GM23338 (cell line): ENCODE data around the gene SLC35D1.

Source experiments
- EZH2 ChIP-seq: fragments of 200-600 bp; sonication (generic); IDR thresholded peaks from one replicate; pipeline ENCODE4 v1.8.0; 2017; ENCODE audit warnings: antibody characterized with exemption, mild to moderate bottlenecking, low read depth; ENCODE audit not compliant: unreplicated experiment
- JUNB ChIP-seq: IDR thresholded peaks from one replicate; pipeline ENCODE4 v1.6.1; 2016; ENCODE audit warnings: antibody characterized with exemption; ENCODE audit not compliant: unreplicated experiment
- NANOG ChIP-seq: IDR thresholded peaks from 2 replicates; pipeline ENCODE4 v1.6.1; 2016; ENCODE audit warnings: antibody characterized with exemption, borderline replicate concordance
- POLR2AphosphoS5 ChIP-seq: IDR thresholded peaks from 2 replicates; pipeline ENCODE4 v1.6.1; 2016; ENCODE audit warnings: antibody characterized with exemption, low read depth
- STAT1 ChIP-seq: IDR thresholded peaks from one replicate; pipeline ENCODE4 v1.6.1; 2016; ENCODE audit warnings: antibody characterized with exemption; ENCODE audit not compliant: unreplicated experiment
- ZNF114 ChIP-seq: fragments of 250-450 bp; sonication (Bioruptor Pico); IDR thresholded peaks from 2 replicates; pipeline ENCODE4 v1.5.0; 2020; ENCODE audit warnings: mild to moderate bottlenecking, moderate library complexity
- TF ChIP-seq, protein P1 (sequence below), 2 experiments: fragments of 200-600 bp in 1 of 2; sonication (generic) in 1 of 2; conservative IDR thresholded peaks; 2 replicates each; pipeline versions ENCODE4 v1.5.1 to v1.6.1; 2016 to 2017; ENCODE audit warnings: antibody characterized with exemption in 2 of 2, low read depth in 2 of 2, mild to moderate bottlenecking in 2 of 2, moderate library complexity in 1 of 2

DNA sequence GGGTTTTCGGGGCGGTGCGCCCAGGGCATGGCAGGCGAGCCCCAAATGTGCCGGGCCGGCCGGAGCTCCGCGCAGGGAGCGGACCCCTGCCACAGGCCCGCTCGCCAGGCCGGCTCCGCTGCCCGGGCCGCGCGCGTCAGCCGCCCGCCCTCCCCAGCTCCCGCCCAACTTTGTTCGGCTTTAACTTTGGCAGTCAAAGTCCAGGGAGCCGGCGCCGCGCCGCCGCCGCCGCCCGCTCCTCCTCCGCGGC is 488 bp downstream of the SLC35D1 start:
- TF ChIP-seq, protein P1, sequence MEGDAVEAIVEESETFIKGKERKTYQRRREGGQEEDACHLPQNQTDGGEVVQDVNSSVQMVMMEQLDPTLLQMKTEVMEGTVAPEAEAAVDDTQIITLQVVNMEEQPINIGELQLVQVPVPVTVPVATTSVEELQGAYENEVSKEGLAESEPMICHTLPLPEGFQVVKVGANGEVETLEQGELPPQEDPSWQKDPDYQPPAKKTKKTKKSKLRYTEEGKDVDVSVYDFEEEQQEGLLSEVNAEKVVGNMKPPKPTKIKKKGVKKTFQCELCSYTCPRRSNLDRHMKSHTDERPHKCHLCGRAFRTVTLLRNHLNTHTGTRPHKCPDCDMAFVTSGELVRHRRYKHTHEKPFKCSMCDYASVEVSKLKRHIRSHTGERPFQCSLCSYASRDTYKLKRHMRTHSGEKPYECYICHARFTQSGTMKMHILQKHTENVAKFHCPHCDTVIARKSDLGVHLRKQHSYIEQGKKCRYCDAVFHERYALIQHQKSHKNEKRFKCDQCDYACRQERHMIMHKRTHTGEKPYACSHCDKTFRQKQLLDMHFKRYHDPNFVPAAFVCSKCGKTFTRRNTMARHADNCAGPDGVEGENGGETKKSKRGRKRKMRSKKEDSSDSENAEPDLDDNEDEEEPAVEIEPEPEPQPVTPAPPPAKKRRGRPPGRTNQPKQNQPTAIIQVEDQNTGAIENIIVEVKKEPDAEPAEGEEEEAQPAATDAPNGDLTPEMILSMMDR (conservative IDR thresholded peaks at IDR 0.05; ENCODE audit: low read depth in 2 of 2): no peak
- no peak for TF ChIP-seq POLR2AphosphoS5
- TF ChIP-seq NANOG: no peak
- no peak for TF ChIP-seq EZH2
- no peak for TF ChIP-seq ZNF114 (CRISPR knock-in tag)
- no peak for TF ChIP-seq JUNB
- no peak for TF ChIP-seq STAT1
